ENCODE results near the gene UBXN4.

The UBXN4 gene

DNA sequence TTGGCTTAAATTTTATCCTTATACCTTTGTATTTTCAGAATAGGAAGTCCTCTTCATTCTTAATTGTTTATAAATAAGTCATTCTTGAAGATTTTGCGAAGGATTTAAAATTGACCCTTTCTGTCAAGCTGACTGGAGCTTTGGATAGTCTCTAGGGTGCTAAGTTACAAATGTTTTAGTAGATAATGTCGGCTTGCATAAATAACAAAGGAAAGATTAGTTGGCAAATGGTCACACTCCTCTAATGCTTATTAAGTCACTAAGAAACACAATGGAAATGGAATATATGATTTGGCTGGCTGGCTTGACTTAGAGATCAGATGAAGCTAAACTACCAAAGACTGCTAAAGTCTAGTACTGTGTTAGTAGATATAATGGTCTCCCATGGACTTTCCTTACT is 40.6 kb downstream of the UBXN4 start:
- DNase-seq (ENCODE audit: low read depth), result no peak
- TF ChIP-seq, protein P1, sequence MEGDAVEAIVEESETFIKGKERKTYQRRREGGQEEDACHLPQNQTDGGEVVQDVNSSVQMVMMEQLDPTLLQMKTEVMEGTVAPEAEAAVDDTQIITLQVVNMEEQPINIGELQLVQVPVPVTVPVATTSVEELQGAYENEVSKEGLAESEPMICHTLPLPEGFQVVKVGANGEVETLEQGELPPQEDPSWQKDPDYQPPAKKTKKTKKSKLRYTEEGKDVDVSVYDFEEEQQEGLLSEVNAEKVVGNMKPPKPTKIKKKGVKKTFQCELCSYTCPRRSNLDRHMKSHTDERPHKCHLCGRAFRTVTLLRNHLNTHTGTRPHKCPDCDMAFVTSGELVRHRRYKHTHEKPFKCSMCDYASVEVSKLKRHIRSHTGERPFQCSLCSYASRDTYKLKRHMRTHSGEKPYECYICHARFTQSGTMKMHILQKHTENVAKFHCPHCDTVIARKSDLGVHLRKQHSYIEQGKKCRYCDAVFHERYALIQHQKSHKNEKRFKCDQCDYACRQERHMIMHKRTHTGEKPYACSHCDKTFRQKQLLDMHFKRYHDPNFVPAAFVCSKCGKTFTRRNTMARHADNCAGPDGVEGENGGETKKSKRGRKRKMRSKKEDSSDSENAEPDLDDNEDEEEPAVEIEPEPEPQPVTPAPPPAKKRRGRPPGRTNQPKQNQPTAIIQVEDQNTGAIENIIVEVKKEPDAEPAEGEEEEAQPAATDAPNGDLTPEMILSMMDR (conservative IDR thresholded peaks at IDR 0.05; ENCODE audit: low read depth, low read length), result no peak
- H3K4me3 ChIP-seq (ENCODE audit: low read length), result no peak overlapping the region

- TF ChIP-seq, protein P1 (conservative IDR thresholded peaks at IDR 0.05; ENCODE audit: low read depth, low read length), result no peak
- H3K4me3 ChIP-seq (ENCODE audit: low read length), result no peak overlapping the region
- DNase-seq (ENCODE audit: low read depth), result no peak
Observed at GRCh38 chr2:135783439-135783838, 41.8 kb downstream of the UBXN4 start.

GRCh38 chr2:135785032-135785431 is 43.4 kb downstream of the UBXN4 start:
- no peak for DNase-seq (ENCODE audit: low read depth)
- H3K4me3 ChIP-seq (ENCODE audit: low read length), result no peak overlapping the region
- TF ChIP-seq, protein P1 (conservative IDR thresholded peaks at IDR 0.05; ENCODE audit: low read depth, low read length), result peak; percentile 33

DNA sequence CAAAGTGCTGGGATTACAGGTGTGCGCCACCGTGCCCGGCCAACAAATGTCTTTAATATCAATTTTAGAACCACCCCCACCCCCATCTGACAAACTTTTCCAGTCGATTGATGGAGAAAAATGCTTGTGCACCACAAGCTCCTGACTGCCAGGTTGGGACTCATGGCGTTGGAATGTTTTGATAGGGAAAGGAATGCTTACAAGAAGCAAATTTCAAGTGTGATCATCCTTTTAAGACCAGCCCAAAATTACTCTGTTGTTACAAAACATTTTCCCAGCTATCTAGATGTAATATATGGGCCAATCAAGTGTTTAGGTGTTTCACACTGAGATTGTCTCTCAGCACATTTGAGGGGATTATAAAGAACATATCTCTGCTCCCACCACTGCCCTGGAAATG is 45.2 kb downstream of the UBXN4 start:
- TF ChIP-seq, protein P1 (conservative IDR thresholded peaks at IDR 0.05; ENCODE audit: low read depth, low read length), result no peak
- peak; percentile 77 for DNase-seq (ENCODE audit: low read depth)
- H3K4me3 ChIP-seq (ENCODE audit: low read length), result no peak overlapping the region

DNA sequence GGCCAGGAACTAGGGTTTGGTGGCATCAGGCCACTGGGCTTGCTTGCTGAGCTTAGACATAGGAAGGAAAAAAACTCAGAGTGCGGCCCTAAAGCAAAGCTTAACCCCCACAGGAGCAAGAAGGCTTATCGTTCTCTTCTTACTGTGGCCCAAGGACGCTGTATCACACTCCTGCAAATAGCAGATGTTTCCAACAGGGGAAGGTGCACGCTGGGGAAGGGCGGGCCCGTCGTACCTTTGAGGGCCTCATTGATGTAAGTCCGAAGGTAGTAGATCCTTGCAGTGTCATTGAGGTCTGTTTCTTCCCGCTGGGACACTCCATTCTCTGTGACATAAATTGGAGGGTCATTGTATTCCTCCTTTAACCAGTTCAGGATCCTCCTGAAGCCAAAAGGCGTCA is 48.8 kb downstream of the UBXN4 start:
- H3K4me3 ChIP-seq (ENCODE audit: low read length), result no peak overlapping the region
- TF ChIP-seq, protein P1 (conservative IDR thresholded peaks at IDR 0.05; ENCODE audit: low read depth, low read length), result no peak
- DNase-seq (ENCODE audit: low read depth), result no peak

DNA sequence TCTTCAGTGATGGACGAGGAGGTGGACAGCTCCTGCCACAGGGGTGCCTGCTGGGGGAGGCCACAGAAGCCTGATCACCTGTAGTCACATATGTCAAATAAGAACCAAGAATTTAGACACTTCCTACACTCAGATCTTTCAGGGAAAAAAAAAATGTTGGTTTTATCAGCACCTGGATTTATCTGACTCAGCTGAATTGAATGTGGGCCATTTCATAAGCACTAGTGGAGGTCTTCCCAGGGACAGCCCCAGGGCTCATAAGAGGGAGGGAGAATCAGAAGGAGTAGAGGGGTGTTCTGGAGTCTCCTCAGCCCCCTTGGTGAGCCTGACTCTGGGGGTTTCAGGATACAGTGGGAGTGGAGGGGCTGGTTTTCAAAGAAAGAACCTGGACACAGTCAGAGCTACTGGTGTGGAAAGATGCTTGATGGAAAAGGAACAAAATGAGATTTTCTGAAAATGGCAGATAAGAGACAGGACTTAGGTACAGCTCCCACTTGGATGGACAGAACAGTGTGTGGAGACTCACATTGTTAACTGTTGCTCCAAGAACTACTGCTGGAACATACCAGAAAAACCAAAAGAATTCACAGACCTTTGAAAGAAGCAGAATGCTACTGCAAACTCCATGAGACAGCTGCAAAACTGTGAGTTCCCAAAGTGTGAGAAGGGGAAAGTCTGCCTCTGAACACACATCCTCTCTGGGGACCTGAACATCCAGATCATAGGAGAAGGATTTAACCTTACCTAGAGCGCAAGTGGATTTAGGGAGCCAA is 49.9 kb downstream of the UBXN4 start:
- H3K4me3 ChIP-seq (ENCODE audit: low read length), result no peak overlapping the region
- DNase-seq (ENCODE audit: low read depth), result no peak
- TF ChIP-seq, protein P1 (conservative IDR thresholded peaks at IDR 0.05; ENCODE audit: low read depth, low read length), result no peak
